ENCODE data around the gene INTS1. TPM values are rescaled to one million over a fixed set of nuclear protein-coding genes. Genes with fewer than 3 reads are reported as not detected.

Gene INTS1
- total and polyA plus RNA-seq, 2 experiments from 2014 or later, result 35.1 to 111 TPM

GRCh38 chr7:1488016-1488415 is 16.2 kb downstream of the INTS1 start (continued):
- TF ChIP-seq JUNB (IDR thresholded peaks at IDR 0.05; ENCODE audit: unreplicated experiment) (no peak), ETS1 (IDR thresholded peaks at IDR 0.05) (no peak), ZNF331 (CRISPR knock-in tag; IDR thresholded peaks at IDR 0.05; ENCODE audit: low read depth) (no peak)

GRCh38 chr7:1487466-1487865 is 16.7 kb downstream of the INTS1 start:
- DNase-seq (ENCODE audit: low spot score), result no peak
- Mint-ChIP-seq H3K4me1 (no peaks in the 10 kb centered on the region), H3K27me3 (ENCODE audit: insufficient read depth, low read depth, poor library complexity) (peaks cover 7% of the 10 kb centered on the region), H3K36me3 (ENCODE audit: low read depth) (peaks cover 53% of the 10 kb centered on the region), H3K9me3 (no peaks in the 10 kb centered on the region), H3K4me3 (no peak overlapping the region), H3K27ac (no peak overlapping the region)
- H3K4me2 ChIP-seq, result no peak overlapping the region
- H3K4me3 ChIP-seq, result no peak overlapping the region
- H2AFZ ChIP-seq, result no peak overlapping the region
- no peak for TF ChIP-seq JUNB (IDR thresholded peaks at IDR 0.05; ENCODE audit: unreplicated experiment)
- TF ChIP-seq ETS1 (IDR thresholded peaks at IDR 0.05), result no peak
- TF ChIP-seq ZNF462 (CRISPR knock-in tag; IDR thresholded peaks at IDR 0.05), result no peak
- no peaks in the 10 kb centered on the region; the same call in 1 of the 2 replicates for H3K36me3 ChIP-seq (ENCODE audit: insufficient read depth)
- no peak for ATAC-seq
- H3K4me1 ChIP-seq (ENCODE audit: insufficient read depth), result no peaks in the 10 kb centered on the region
- H3K27ac ChIP-seq (ENCODE audit: low read depth), result no peak overlapping the region
- no peaks in the 10 kb centered on the region for H3K27me3 ChIP-seq (ENCODE audit: insufficient read depth)
- H3K9me2 ChIP-seq (ENCODE audit: insufficient read depth), result no peaks in the 10 kb centered on the region
- H3K79me2 ChIP-seq (replicated peaks; ENCODE audit: insufficient read depth), result no peaks in the 10 kb centered on the region
- no peaks in the 10 kb centered on the region for H3F3A ChIP-seq (replicated peaks; ENCODE audit: low read depth)
- H4K20me1 ChIP-seq (replicated peaks; ENCODE audit: insufficient read depth), result peaks cover 4% of the 10 kb centered on the region; the same call in 1 of the 2 replicates

All from GM23338 (cell line).